GM15510 (cell line): ENCODE results near the gene ECE1.

Experiments used
- POLR2A ChIP-seq: IDR thresholded peaks from 3 replicates; pipeline ENCODE4 v1.6.1; 2011; ENCODE audit warnings: borderline replicate concordance; ENCODE audit not compliant: insufficient read length; ENCODE audit errors: extremely low read depth

The ECE1 gene

DNA sequence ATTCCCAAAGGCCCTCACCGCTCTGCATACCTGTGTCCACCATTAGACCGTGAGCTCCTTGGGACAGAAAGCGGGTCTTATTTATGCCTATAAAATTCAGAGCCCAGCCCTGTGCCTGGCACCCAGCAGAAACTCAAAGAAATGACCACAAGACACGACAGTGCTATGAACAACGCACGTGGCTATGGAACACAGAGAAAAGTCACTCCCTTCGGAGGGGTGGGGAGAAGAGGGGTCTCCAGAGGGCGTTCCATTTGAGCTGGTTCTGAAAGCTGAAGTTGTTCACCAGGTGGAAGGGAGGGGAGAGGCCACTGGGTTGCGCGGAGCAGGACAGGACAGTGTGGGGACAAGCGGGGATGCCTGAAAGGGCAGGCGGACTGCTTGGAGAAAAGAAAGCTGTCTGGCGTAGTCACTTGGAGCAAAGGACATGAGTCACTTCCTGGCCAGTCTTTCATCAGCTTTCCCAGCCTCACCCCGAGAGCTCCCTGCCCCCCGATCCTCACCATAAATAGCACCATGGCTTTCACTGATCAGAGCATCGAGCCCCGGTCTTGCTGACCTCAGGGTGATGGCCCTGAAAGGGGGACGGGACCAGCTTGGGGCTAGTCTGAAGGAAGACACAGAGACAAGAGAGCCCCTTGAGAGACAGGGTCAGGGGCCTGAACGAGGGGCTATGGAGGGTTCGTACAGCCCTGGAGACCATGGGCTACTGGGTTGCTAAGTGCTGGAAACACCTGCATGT is 28.5 kb downstream of the ECE1 start:
- no peak for TF ChIP-seq POLR2A

DNA sequence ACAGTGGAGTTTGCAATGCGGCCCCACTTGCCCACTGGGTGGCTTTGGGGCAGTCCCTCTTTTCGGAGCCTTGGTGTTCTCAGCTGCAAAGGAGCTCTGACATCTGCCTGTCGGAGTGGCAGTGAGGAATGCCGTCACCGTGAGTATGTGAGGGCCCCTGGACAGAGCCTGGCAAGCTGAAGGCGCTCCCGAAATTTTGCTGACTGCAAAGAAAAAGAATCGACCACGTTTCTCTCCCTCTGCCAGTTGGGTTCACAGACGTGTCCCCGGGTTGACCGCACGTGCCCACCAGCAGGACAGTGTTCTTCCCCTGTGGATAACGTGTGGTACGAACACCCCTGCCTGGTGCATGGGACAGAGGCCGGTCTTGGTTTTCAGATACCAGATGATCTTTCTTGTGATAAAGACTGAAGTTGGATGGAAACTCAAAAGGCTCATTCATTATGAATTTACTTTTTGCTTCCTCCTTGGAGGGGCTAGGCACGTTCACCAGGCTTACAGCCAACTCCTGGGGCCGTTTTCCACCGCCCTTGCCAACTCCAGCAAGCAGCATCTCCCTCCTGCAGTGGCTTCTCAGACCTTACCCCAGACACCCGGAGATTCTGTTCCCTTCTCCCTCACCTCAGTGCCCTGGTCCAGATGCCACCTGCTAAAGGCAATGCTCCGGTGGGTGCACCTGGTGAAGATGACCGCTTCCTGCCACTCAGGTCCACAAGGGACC is 29.7 kb downstream of the ECE1 start:
- no peak for TF ChIP-seq POLR2A

DNA sequence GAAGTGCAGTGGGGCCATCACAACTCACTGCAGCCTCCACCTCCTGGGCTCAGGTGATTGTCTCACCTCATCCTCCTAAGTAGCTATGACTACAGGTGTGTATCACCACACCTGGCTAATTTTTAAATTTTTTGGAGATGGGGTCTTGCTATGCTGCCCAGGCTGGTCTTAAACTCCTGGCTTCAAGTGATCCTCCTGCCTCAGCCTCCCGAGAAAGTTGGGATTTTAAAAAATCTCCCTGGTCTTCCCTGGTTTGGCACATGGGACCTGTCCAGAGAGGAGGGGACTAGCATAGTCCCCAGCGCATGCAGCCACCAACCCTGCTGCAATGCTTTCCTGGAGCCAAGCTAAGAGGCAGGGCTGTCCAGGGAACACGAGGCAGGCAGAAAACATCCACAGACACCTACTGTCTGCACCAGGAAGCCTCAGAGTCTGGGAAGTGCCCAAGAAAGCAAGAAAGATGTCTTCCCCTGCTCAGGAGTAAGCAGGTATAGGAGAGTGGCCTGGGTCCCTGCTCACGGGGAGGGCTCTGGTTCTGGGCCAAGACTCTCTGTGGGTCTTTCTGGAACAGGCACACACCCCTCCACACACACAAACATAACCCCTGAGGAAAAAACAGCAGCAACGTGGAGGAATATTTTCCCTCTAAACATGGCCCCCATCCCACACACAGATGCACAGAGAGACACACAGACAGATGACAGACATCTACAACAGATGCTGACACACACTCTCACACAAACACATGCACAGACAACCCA is 30.8 kb downstream of the ECE1 start:
- no peak for TF ChIP-seq POLR2A

DNA sequence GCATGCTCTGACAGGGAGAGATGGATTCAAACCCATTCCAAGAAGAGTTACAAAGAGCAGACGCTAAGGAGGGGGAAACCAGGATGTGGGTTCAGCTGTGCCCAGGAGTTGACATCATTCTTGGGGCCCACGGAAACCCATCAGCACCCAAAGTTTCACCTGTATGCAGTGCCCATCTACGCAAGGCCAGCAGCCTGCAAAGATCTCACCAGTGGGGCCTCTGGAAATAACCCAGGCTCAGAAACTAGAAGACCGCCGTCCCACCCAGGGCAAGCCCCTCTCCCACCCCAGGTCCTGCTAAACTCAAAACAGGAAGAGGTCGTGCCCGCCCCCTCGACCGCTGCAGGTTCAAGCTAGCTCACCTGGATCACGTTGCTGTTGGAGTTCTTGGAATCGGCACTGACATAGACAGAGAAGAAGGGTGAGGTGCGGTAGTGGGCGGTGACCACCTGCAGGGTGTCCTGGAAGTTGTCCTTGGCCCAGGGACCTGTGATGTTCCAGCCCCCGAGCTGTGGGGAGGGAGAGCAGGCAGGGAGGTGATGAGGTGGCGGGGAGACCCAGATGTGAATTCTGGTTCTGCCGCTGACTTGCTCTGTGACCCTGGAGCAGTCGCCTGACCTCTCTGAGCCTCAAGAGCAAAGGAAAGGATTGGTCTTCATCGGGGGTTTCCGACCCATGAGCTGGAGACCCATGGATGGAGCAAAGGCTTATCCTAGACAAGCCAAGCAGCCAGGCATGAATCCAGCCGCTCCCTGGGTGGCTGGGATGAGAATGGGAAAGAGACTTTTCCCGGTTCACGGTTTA is 31.7 kb downstream of the ECE1 start:
- no peak for TF ChIP-seq POLR2A

DNA sequence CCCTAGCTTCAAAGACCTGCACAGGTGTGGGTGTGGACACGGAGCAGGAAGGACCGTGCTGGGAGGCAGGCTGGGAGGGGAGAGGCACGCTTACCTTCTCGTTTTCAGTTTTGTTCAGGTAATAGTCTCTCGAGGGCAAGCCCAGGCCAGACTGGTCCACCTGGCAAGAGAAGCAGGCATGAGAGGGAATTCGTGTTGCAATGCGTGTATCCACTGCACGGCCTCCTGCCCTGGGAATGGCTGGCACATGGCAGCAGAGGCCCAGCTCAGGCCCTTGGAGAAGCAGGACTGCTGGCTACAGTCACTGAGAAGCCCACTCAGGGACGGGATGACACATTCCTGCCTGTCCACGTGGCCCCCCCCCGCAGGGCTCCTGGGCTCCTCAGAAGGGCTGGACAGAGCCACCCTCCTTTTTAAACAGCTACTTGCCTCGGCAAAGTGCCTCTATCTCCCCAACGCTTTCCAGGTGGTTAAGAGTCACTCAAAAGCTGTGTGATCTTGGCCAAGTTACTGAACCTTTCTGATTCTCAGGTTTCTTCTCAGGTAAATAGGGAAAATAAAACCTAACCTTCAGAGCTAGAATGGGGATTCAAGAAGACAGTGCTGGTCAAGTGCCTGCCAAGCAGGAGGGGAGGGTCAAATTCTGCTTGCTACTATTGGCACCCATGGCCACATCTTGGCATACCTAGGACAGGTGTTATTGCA is 32.7 kb downstream of the ECE1 start:
- TF ChIP-seq POLR2A = no peak

DNA sequence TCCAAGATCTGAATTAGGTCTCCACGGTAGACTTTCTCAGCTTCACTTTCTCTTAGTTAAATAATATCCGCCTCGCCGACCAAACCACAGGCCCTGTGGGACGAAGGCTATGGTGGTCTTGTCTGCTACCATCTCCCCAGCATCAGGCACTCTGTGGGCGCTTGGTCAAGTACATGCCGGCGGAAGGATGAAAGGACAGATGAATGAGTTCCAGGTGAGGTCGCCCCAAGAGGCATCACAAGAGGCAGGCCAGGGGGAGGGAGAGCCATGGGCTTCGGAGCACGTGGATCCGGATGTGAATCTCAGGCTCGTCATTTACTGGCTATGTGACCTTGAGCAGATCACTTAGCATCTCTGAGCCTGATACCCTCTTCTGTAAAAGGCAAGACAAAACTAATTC is 33.5 kb downstream of the ECE1 start:
- TF ChIP-seq POLR2A = no peak

DNA sequence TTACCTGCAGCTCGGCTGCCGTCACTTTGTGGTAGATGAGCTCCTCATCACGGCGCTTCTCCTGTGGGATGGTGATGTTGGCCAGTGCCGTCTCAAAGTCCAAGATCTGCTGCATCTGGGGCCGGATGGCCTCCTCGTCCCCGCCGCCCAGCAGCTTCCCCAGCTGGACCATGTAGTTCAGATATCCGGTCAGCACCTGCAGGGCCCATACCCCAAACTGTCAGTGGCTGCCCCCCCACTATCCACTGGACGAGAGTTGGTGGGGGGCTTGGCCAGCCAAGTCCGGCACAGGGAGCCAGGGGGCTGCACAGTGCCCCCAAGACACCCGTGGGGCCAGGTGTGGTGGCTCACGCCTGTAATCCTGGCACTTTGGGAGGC is 34.3 kb downstream of the ECE1 start:
- TF ChIP-seq POLR2A = no peak

DNA sequence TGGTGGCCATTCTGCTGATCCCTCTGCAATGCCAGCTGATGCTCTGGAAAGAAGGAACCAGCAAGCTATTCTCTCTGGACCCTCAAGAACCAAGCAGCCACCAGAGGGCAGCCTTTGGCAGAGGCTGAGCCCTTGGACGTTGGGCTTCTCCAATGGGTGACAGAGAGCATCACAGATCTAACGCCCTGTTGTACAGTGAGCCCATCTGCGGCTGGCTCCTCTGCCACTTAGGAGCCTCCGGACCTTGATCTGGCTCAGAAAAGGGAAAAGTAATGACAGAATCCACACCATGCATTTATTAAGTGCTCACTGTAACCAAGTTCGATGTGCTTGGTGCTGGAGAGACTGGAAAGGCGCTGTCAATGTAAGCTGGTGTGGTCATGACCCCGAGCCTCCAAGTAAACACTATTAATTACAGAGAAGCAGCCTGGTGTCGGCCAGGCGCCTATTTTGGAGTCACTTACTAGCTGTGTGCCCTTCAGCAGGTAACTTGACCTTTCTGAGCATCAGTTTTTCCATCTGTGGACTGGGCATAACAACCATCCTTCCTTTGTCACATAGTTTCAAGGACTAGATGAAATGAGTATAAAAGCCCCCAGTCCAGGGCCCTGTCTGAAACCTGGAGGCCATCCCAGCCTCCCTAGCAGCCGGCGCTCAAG is 34.9 kb downstream of the ECE1 start:
- no peak for TF ChIP-seq POLR2A

DNA sequence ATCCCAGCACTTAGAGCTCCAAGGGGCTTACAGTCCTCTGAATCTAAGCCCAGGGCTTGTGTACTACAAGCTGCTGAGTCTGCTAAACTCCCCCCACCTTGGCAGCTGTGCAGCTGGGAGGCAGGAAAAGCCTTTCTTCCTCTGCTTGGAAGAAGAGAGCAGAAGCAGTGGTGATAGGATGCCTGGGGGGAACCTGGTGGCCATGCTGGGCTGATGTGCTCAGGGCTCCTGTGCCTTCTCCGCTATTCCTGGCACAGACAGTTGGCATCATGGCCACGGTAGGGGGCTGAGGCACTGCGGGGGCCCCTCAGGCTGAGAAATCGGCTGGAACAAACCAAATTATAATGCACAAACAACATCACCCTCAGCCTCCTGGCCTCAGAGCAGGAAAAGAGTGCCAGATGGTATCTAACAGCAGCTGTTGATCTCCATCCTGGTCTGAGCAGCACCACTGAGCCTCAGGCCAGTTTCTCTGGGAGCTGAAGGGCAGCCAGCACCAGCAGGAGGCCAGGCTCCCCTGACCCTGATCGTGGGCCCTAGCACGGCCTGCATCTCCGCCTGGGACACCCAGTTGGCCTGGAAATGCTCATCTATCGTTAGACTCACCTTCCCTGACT is 35.8 kb downstream of the ECE1 start:
- no peak for TF ChIP-seq POLR2A

DNA sequence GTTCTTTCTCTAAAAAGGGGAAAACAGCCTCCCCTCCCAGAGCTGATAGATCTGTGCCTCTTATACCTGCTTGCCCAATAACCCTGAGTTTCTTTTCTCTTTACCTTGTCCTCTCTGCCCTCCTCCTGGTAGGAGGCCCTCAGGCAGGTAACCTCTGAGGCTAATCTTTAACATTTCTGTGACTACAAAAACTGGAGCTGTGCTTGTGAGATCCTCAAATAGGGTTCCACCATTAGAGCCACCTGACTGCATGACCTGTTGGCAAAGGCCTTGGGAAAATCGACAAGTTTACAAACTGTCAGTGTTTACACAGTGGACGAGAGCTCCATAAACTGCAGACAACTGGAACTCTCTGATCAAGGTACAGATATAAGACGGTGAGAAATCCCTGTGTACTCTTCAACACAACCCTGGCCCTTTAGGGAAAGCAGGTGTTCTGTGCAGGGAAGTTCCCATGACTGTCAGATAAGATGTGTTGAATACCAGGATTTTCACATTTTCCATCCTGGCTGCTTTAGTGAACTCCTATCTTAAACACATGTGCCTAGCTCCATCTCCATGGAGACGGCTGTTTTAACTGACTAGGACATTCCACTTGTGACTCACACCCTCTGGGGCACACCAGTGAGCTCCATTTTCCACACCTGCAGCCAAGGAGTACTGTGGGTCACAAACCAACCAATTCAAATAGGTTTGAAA is 38.3 kb downstream of the ECE1 start:
- no peak for TF ChIP-seq POLR2A

DNA sequence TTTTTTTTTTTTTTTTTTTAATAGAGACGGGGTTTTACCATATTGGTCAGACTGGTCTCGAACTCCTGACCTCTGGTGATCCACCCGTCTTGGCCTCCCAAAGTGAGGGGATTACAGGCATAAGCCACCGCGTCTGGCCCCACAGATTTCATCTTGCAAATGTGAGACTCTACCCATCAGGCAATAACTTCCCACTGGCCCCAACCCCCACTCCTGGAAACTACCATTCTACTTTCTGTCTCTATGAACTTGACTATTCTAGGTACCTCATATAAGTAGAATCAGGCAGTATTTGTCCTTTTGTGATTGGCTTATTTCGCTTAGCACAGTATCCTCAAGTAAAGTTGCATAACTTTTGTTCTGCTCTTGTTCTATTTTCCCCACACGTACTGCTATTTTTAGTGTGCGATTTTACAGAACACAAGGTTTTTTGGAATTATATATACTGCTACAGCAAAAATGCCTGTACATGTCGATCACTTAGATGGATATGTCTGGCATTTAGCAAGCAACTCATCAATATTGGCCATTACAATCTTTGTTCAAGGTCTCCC is 40.2 kb downstream of the ECE1 start:
- TF ChIP-seq POLR2A = no peak

DNA sequence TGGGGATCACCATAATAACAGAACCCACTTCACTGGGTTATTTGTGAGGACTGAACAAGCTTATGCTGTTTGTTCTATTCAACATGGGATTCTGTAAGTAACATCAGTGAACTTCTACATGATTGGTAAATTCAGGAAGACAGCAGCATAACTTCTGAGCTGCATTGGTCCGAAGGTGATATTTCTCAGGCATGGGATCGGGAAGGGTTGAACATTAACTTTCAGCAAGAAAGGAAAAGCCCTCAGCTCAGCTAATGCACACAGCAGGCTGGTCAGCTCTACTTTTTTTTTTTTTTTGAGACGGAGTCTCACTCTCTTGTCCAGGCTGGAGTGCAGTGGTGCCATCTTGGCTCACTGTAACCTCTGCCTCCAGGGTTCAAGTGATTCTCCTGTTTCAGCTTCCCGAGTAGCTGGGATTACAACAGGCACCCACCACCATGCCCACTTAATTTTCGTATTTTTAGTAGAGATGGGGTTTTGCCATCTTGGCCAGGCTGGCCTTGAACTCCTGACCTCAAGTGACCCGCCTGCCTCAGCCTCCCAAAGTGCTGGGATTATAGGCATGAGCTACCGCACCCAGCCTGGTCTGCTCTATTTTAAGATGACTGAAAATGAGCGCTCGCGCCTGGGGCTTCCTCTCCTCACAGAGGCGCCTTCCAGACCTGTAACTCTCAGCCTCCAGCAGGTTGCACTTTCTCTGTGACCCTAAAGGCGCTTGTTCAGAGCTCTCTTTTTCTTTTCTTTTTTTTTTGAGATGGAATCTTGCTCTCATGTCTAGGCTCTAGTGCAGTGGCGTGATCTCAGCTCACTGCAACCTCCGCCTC is 42.2 kb downstream of the ECE1 start:
- no peak for TF ChIP-seq POLR2A
